GM10248 (cell line): ENCODE measurements around the gene CKAP2.

Source experiments
- CTCF ChIA-PET: fragments of 300-600 bp; sonication (Branson Sonifier 250); formaldehyde crosslinking; extraction: SDS; loops from one replicate; lab custom pipeline; 2021; ENCODE audit warnings: antibody characterized with exemption; lab: Yijun Ruan, JAX
- POLR2A ChIA-PET: fragments of 350-650 bp; sonication (Branson Sonifier 250); formaldehyde crosslinking; extraction: SDS; loops from one replicate; lab custom pipeline; 2020; ENCODE audit warnings: antibody characterized with exemption; lab: Yijun Ruan, JAX
- DNase-seq: peaks from one replicate; pipeline ENCODE4 v3.0.0; 2012; ENCODE audit errors: extremely low spot score
- TF ChIP-seq, protein P1 (sequence below): IDR thresholded peaks from 2 replicates; pipeline ENCODE4 v1.5.1; 2012; ENCODE audit warnings: mild to moderate bottlenecking, low read depth; ENCODE audit errors: extremely low read depth, missing control alignments, control extremely low read depth

Gene CKAP2

DNA sequence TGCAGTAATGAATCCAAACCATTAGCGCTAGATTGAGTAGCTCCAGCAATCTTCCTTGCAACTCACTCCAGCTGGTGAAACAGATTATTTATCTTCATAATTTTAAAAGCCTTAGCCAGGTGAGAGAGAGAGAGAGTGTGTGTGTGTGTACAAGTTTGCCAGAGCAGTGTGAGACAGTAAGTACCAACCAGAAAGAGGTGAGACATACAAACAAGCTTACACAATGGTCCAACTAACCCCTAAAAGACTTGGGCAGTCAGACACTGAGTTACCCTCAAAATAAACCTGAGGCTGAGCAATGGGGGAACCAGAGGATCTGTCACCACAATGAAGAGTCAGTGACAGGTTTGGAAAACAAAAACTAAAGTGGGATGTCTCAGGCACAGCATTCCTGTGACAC, 41.2 kb upstream of the CKAP2 start:
- POLR2A ChIA-PET = no interaction called here
- TF ChIP-seq, protein P1, sequence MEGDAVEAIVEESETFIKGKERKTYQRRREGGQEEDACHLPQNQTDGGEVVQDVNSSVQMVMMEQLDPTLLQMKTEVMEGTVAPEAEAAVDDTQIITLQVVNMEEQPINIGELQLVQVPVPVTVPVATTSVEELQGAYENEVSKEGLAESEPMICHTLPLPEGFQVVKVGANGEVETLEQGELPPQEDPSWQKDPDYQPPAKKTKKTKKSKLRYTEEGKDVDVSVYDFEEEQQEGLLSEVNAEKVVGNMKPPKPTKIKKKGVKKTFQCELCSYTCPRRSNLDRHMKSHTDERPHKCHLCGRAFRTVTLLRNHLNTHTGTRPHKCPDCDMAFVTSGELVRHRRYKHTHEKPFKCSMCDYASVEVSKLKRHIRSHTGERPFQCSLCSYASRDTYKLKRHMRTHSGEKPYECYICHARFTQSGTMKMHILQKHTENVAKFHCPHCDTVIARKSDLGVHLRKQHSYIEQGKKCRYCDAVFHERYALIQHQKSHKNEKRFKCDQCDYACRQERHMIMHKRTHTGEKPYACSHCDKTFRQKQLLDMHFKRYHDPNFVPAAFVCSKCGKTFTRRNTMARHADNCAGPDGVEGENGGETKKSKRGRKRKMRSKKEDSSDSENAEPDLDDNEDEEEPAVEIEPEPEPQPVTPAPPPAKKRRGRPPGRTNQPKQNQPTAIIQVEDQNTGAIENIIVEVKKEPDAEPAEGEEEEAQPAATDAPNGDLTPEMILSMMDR = no peak
- no peak for DNase-seq
- CTCF ChIA-PET = interaction anchor here (0.9 kb wide), 1 partner anchor 37 kb away, joined by 3 read pairs; the partner anchor contains the start of gene VPS36

DNA sequence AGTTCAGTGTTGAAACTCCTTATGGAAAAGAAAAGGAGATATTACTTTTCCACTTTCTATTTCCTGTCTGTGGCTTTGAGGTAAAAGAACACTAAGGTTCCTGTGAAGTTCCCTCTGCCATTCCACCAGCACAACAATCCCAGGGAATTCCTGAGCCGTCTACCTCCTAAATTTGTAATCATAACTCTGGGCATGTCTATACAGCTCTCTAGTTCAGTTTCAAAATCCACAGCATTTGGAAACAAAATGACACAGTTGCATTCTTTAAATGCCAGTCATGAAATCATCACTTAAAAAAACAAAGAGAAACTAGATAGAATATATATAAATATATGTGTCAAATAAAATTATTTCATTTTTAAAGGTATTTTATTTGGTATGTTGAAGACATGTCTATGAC, 40.3 kb upstream of the CKAP2 start:
- TF ChIP-seq, protein P1 = no peak
- POLR2A ChIA-PET = no interaction called here
- DNase-seq = no peak
- CTCF ChIA-PET = interaction anchor here (1.9 kb wide), 1 partner anchor 10 kb away, joined by 6 read pairs; the partner anchor contains the start of gene THSD1

DNA sequence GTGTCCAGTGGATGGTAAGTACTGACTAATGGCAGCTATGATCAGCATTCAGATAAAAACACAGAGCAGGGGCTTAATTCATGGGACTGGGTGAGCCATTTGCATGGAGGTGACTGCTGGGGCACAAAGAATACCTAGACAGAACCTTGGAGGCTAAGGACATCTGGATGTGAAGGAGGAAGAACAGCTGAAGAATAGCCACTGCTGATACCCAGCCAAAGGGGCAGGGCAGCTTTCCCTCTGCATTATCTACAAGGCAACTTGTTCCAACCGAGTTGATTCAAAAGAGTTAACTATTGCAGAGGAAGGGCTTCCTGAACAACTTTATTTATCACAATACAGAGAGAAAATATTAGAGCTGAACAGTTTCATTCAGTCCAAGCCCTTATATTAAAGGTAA, 36.2 kb upstream of the CKAP2 start:
- POLR2A ChIA-PET = no interaction called here
- TF ChIP-seq, protein P1 = no peak
- DNase-seq = no peak
- CTCF ChIA-PET = interaction anchor here (1.0 kb wide), 1 partner anchor 32 kb away, joined by 3 read pairs; no protein-coding TSS in a partner anchor

DNA sequence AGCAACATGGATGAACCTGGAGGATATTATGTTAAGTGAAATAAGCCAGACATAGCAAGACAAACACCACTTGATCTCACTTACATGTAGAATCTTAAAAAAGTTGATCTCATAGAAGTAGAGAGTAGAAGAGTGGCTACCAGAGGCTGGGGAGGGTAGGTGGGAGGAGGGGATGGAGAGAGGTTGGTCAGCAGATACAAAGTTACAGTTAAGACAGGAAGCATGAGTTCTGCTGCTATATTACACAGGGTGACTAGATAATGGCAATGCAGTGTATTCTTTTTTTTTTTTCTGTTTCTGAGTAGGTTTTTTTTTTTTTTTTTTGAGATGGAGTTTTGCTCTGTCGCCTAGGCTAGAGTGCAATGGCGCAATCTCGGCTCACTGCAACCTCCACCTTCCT, 34.1 kb upstream of the CKAP2 start:
- DNase-seq = no peak
- ChIA-PET CTCF (interaction anchor here (1.1 to 3.6 kb wide), 2 partner anchors 18 to 29 kb away, joined by 6 to 26 read pairs; partner anchors contain the start of gene VPS36), POLR2A (no interaction called here)
- TF ChIP-seq, protein P1 = no peak

DNA sequence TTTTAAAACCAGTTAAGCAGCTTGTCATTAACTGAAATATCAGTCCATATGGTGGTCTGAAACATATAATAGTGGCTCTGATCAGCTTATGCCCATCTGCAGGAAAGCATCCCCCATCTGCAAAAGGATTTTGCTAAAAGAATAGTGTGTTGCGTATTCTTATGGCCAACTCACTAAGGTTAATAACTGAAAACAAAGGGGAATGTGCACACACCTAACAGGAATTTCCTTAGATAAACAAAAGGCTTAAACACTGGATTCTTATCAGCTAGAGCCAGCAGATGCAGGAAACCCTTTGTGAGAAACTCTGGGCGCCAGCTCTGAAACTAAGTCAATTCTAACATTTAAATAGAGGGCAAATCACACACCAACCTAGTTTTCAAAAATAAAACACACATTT, 27.0 kb upstream of the CKAP2 start:
- POLR2A ChIA-PET = no interaction called here
- DNase-seq = no peak
- TF ChIP-seq, protein P1 = no peak
- CTCF ChIA-PET = interaction anchor here (2.1 kb wide), 1 partner anchor 23 kb away, joined by 7 read pairs; the partner anchor contains the start of gene VPS36

DNA sequence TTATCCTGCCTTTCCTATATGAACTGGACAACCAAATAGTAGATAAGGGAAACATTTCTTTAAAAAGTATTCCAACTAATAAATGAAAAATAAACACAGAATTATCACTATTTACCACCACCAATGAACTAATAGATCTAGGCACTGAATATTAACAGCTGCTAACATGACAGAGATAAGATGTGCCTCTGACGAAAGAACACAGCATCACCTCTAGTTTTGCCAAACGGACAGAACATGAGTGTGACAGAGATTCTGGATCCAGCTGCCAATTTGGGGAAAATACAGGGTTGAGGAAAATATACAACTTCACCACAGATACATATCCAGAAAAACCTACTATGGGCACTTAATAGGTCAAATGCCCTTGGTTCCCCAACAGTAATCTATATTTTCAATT, 22.8 kb upstream of the CKAP2 start:
- DNase-seq = no peak
- POLR2A ChIA-PET = no interaction called here
- CTCF ChIA-PET = interaction anchor here (1.4 to 2.1 kb wide), 4 partner anchors 9 to 19 kb away, joined by 4 to 11 read pairs (median 6); partner anchors contain the start of gene VPS36
- TF ChIP-seq, protein P1 = no peak
